ENCODE data around the gene NUP98.

GRCh38 chr11:3822312-3822711, 25.0 kb upstream of the NUP98 start:
- no peak for TF ChIP-seq CTCF (IDR thresholded peaks at IDR 0.05)
- TF ChIP-seq EP300 (IDR thresholded peaks at IDR 0.05), result no peak
- no peak for TF ChIP-seq POLR2A (IDR thresholded peaks at IDR 0.05)

Data from ovary (tissue), 3 donors.